ENCODE measurements around the gene ZBED4.
A peak's percentile ranks its signal among the peaks of the same experiment; 100 is the strongest.

Gene ZBED4

GRCh38 chr22:49915610-49916009, 62.0 kb downstream of the ZBED4 start:
- intact Hi-C loops (cut with micrococcal nuclease): loop anchor here (5.0 kb wide), 1 partner anchor 58 kb away; no protein-coding TSS in a partner anchor
- no peaks in the 10 kb centered on the region for H3K27me3 Mint-ChIP-seq
- H3K4me1 Mint-ChIP-seq (ENCODE audit: low read depth): peaks cover 33% of the 10 kb centered on the region
- H3K27ac Mint-ChIP-seq: no peak overlapping the region
- H3K4me3 Mint-ChIP-seq: no peak overlapping the region
- H3K9me3 Mint-ChIP-seq: no peaks in the 10 kb centered on the region
- peaks cover 44% of the 10 kb centered on the region for H3K36me3 Mint-ChIP-seq (ENCODE audit: low read depth)

DNA sequence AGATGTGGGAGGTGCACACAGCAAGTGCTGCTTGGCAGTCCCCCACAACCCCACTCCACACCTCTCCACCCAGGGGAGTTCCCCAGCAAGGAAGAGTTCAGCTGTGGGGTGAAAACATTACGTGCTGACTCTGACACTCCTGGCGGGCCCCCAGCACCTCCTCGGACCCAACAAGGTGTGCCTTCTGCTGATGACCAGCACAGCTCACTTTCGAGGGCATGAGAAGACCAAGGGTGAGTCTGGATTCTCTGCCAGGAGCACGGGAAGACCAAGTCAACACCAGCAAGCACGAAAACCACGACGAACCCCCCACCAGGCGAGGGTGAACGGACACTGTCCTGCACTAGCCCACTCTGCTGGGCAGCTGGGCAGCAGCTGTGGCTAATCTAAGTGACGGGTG, 63.2 kb downstream of the ZBED4 start:
- peaks cover 33% of the 10 kb centered on the region for H3K4me1 Mint-ChIP-seq (ENCODE audit: low read depth)
- H3K27me3 Mint-ChIP-seq: no peaks in the 10 kb centered on the region
- intact Hi-C loops (cut with micrococcal nuclease): loop anchor here (5.0 kb wide), 1 partner anchor 60 kb away; no protein-coding TSS in a partner anchor
- no peaks in the 10 kb centered on the region for H3K9me3 Mint-ChIP-seq
- no peak overlapping the region for H3K27ac Mint-ChIP-seq
- no peak overlapping the region for H3K4me3 Mint-ChIP-seq
- peaks cover 45% of the 10 kb centered on the region for H3K36me3 Mint-ChIP-seq (ENCODE audit: low read depth)

DNA sequence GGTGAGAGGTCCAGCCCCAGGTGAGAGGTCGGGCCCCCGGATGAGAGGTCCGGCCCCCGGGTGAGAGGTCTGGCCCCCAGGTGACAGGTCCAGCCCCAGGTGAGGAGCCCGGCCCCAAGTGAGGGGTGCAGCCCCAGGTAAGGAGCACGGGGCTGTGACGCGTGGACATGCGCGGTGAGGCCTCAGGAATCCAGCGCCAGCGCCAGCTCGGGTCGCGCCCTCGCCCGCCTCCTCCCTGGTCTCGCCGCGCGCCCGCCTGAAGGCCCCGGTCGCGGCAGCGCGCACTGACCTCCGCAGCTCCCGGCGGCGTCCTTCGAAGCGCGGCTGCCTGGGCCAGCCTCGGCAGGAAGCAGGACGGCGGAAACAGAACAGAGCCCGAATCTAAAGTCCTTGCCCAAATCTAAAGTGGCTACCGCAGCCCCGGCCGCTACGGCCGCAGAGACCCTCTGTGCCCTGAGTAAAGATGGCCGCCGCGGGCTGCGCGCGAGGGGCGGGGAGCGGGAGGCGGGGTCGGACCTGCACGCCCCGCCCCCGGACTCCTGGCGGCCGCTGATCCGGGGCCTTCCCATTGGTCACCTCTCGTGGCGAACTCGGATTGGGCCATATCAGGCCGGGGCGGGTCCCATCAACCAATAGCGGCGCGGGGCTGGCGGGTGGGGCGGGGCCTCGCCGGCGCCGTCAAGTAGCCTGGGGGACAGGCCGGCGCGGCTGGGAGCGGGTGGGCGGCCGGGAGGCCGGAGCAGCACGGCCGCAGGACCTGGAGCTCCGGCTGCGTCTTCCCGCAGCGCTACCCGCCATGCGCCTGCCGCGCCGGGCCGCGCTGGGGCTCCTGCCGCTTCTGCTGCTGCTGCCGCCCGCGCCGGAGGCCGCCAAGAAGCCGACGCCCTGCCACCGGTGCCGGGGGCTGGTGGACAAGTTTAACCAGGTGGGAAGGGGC, 64.6 kb downstream of the ZBED4 start, which contains the start of the genes ALG12 and CRELD2:
ALG12 (minus strand) TSS at position 465 of the 937 bp plus-strand sequence. CDS start 4,673 bp downstream, outside the sequence.
CRELD2 (plus strand) TSS at position 661 of the 937 bp plus-strand sequence; CDS start at position 797, 136 bp downstream.
- H3K36me3 Mint-ChIP-seq (ENCODE audit: low read depth): peaks cover 44% of the 10 kb centered on the region
- peaks cover 29% of the 10 kb centered on the region for H3K4me1 Mint-ChIP-seq (ENCODE audit: low read depth)
- H3K27ac Mint-ChIP-seq: peak within 1 kb of the TSS; percentile 90
- intact Hi-C loops (cut with micrococcal nuclease): loop anchor here (5.0 kb wide), 1 partner anchor 61 kb away; no protein-coding TSS in a partner anchor
- no peaks in the 10 kb centered on the region for H3K9me3 Mint-ChIP-seq
- peak within 1 kb of the TSS; percentile 83 for H3K4me3 Mint-ChIP-seq
- H3K27me3 Mint-ChIP-seq: no peaks in the 10 kb centered on the region

- Mint-ChIP-seq H3K27ac (peak overlapping the region; percentile 66), H3K9me3 (no peaks in the 10 kb centered on the region), H3K4me3 (peak overlapping the region; percentile 76), H3K36me3 (ENCODE audit: low read depth) (peaks cover 44% of the 10 kb centered on the region), H3K4me1 (ENCODE audit: low read depth) (peaks cover 29% of the 10 kb centered on the region), H3K27me3 (no peaks in the 10 kb centered on the region)
- intact Hi-C loops (cut with micrococcal nuclease): loop anchor here (5.0 kb wide), 1 partner anchor 62 kb away; no protein-coding TSS in a partner anchor
Observed at GRCh38 chr22:49918911-49919881, 65.6 kb downstream of the ZBED4 start.

DNA sequence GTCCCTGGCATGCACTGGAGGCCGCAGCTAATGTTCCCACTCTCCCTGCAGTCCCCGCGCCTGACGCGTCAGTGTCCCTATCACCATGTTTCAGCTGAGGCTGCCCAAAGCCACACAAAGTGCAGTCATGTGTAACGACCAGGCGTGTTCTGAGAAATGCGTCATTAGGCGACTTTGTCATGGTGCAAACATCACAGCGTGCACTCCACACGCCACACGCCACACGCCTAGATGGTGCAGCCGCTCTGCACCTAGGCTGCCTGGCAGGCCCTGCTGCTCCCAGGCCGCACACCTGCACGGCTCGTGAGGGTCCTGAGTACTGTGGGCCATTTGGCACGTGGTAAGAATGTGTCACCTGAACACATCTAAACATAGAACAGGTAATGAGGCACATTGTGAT, 67.2 kb downstream of the ZBED4 start:
- H3K9me3 Mint-ChIP-seq: no peaks in the 10 kb centered on the region
- intact Hi-C loops (cut with micrococcal nuclease): no loop called here
- no peak overlapping the region for H3K27ac Mint-ChIP-seq
- H3K4me1 Mint-ChIP-seq (ENCODE audit: low read depth): peaks cover 38% of the 10 kb centered on the region
- H3K4me3 Mint-ChIP-seq: no peak overlapping the region
- peaks cover 46% of the 10 kb centered on the region for H3K36me3 Mint-ChIP-seq (ENCODE audit: low read depth)
- H3K27me3 Mint-ChIP-seq: no peaks in the 10 kb centered on the region

DNA sequence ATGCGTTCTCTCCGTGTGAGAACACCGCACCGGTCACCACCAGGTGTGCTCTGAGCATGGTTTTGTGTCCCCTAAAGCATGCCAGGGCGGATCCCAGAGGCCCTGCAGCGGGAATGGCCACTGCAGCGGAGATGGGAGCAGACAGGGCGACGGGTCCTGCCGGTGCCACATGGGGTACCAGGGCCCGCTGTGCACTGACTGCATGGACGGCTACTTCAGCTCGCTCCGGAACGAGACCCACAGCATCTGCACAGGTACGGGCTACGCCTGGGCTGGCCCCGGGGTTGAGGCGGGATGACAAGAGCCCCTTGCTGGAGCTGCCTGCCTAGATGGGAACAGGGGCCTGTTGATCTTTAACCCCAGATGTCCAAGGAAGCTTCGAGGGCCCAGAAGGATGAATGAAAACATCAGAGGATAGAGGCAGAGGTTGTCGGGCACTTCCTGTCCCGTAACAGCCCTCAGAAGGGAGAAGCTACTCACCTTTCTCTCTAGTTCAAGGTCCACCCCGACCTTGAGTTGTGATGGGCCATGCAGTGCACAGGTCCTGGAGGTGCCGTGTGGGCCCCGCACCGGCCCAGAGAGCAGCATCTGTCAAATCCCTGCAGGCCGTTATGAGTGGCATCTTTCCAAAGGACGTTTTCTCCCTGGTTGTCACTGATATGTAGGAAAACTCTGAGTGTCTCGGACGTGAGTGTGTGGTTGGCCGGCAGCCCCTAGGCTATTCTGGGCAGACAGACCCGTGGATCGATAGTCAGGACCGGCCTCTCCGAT, 68.0 kb downstream of the ZBED4 start:
- H3K4me1 Mint-ChIP-seq (ENCODE audit: low read depth): peaks cover 40% of the 10 kb centered on the region
- intact Hi-C loops (cut with micrococcal nuclease): no loop called here

GRCh38 chr22:49922484-49922883, 68.8 kb downstream of the ZBED4 start:
- H3K27me3 Mint-ChIP-seq: peaks cover 2% of the 10 kb centered on the region
- H3K4me1 Mint-ChIP-seq (ENCODE audit: low read depth): peaks cover 32% of the 10 kb centered on the region
- H3K27ac Mint-ChIP-seq: no peak overlapping the region
- no peaks in the 10 kb centered on the region for H3K9me3 Mint-ChIP-seq
- peaks cover 59% of the 10 kb centered on the region for H3K36me3 Mint-ChIP-seq (ENCODE audit: low read depth)
- intact Hi-C loops (cut with micrococcal nuclease): no loop called here
- H3K4me3 Mint-ChIP-seq: no peak overlapping the region

More for the DNA sequence above, 68.0 kb downstream of the ZBED4 start:
- no peaks in the 10 kb centered on the region for H3K9me3 Mint-ChIP-seq
- H3K36me3 Mint-ChIP-seq (ENCODE audit: low read depth): peaks cover 51% of the 10 kb centered on the region
- no peaks in the 10 kb centered on the region for H3K27me3 Mint-ChIP-seq
- no peak overlapping the region for H3K4me3 Mint-ChIP-seq
- no peak overlapping the region for H3K27ac Mint-ChIP-seq

GRCh38 chr22:49922926-49923325, 69.3 kb downstream of the ZBED4 start:
- no peak overlapping the region for H3K27ac Mint-ChIP-seq
- peaks cover 30% of the 10 kb centered on the region for H3K4me1 Mint-ChIP-seq (ENCODE audit: low read depth)
- H3K4me3 Mint-ChIP-seq: no peak overlapping the region
- peaks cover 3% of the 10 kb centered on the region for H3K27me3 Mint-ChIP-seq
- no peaks in the 10 kb centered on the region for H3K9me3 Mint-ChIP-seq
- peaks cover 63% of the 10 kb centered on the region for H3K36me3 Mint-ChIP-seq (ENCODE audit: low read depth)
- intact Hi-C loops (cut with micrococcal nuclease): no loop called here

DNA sequence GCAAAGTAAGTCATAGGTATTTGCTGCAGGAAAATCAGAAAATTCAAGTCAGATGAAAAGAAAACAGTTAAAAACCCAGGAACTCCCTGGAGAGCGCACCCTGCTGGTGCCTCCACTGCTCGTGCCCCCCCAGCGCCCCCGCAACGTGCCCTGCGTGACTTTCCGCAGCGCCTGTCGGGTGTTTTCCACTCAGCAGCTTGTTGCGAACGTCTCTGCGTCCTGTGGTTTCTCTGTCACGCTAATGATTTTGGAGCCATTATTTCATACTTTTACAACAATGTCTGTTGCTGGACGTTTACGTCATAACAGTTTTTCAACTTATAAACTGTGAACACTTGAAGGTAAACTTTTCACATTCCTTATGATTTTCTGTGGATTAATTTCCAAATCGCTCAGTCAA, 69.8 kb downstream of the ZBED4 start:
- Mint-ChIP-seq H3K4me3 (no peak overlapping the region), H3K27me3 (peaks cover 8% of the 10 kb centered on the region), H3K4me1 (ENCODE audit: low read depth) (peaks cover 30% of the 10 kb centered on the region), H3K27ac (no peak overlapping the region), H3K36me3 (ENCODE audit: low read depth) (peaks cover 68% of the 10 kb centered on the region), H3K9me3 (no peaks in the 10 kb centered on the region)
- intact Hi-C loops (cut with micrococcal nuclease): no loop called here

- Mint-ChIP-seq H3K4me1 (ENCODE audit: low read depth) (peaks cover 27% of the 10 kb centered on the region), H3K27me3 (peaks cover 13% of the 10 kb centered on the region), H3K36me3 (ENCODE audit: low read depth) (peaks cover 68% of the 10 kb centered on the region), H3K27ac (no peak overlapping the region), H3K4me3 (no peak overlapping the region), H3K9me3 (no peaks in the 10 kb centered on the region)
- intact Hi-C loops (cut with micrococcal nuclease): no loop called here
Observed at GRCh38 chr22:49924113-49924833, 70.6 kb downstream of the ZBED4 start.

DNA sequence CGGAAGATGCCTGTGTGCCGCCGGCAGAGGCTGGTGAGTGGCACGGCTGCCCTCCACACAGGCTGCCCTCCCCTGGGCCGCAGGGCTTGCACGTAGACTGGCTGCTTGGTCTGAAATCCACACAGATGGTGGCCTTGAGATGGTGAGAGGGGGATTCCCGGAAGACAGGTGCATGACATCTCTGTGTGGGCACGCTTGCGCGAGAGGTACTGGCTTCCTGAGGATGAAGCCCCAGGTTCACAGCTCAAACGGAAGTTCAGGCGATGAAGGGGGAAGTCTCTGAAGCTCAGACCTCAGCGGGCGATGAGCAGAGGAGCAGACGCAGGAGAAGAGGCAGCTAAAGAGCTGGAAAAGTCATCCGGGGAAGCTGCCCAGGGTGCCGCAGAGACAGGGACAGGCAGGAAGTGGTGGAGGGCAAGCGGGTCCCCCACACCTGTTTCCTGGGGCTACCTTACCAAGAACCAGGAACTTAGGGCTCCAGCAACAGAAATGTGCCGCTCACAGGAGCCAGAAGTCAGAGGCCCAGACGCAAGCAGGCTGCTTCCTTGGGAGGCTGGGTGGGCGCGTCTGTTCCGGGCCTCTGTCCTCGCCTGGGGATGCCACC, 72.0 kb downstream of the ZBED4 start:
- Mint-ChIP-seq H3K36me3 (ENCODE audit: low read depth) (peaks cover 60% of the 10 kb centered on the region), H3K27ac (peak overlapping the region; percentile 25), H3K4me3 (peak overlapping the region; percentile 2), H3K9me3 (no peaks in the 10 kb centered on the region), H3K27me3 (peaks cover 19% of the 10 kb centered on the region), H3K4me1 (ENCODE audit: low read depth) (peaks cover 20% of the 10 kb centered on the region)
- intact Hi-C loops (cut with micrococcal nuclease): loop anchor here (5.0 kb wide), 1 partner anchor 158 kb away; no protein-coding TSS in a partner anchor

DNA sequence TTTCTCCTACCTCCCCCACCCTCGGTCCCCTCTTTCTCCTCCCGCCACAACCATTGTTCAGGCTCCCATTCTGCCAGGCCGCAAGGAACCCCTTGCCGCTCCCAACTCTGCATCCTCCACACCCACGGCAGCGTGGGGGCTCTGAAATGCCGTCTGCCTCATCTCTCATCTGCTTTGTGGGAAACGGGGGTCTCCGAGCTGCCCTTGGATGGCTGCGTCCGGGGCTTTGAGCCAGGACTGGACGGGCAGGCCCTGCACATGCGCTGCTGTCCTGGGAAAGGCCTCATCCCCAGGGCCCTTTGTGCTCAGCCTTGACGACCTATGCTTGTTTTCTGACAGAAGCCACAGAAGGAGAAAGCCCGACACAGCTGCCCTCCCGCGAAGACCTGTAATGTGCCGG, 73.3 kb downstream of the ZBED4 start:
- intact Hi-C loops (cut with micrococcal nuclease): loop anchor here (5.0 kb wide), 1 partner anchor 160 kb away; no protein-coding TSS in a partner anchor
- H3K4me1 Mint-ChIP-seq (ENCODE audit: low read depth): peaks cover 32% of the 10 kb centered on the region

More for the DNA sequence above, 73.3 kb downstream of the ZBED4 start:
- Mint-ChIP-seq H3K36me3 (ENCODE audit: low read depth) (peaks cover 48% of the 10 kb centered on the region), H3K27me3 (peaks cover 19% of the 10 kb centered on the region), H3K4me3 (no peak overlapping the region), H3K9me3 (no peaks in the 10 kb centered on the region), H3K27ac (peak overlapping the region; percentile 45)
